ENCODE data around the gene GCNT4.

The GCNT4 gene

GRCh38 chr5:75054134-75054930 lies 2.0 kb upstream of the GCNT4 start:
- Histone ChIP-seq H3K36me3 (replicated peaks; ENCODE audit: insufficient read depth, low read length) (no peaks in the 10 kb centered on the region), H3K9ac (ENCODE audit: low read length) (no peak overlapping the region), H2AFZ (ENCODE audit: low read length) (peak overlapping the region; percentile 67; the same call in 1 of the 2 replicates), H3K79me2 (ENCODE audit: low read length) (no peaks in the 10 kb centered on the region), H3K4me2 (ENCODE audit: low read depth, low read length) (peak overlapping the region; percentile 77), H3F3A (ENCODE audit: insufficient read depth, low read length) (peaks cover 1% of the 10 kb centered on the region), H3K4me1 (ENCODE audit: low read length) (peaks cover 7% of the 10 kb centered on the region), H4K20me1 (ENCODE audit: insufficient read depth, low read length) (no peaks in the 10 kb centered on the region), H3K9me2 (replicated peaks; ENCODE audit: insufficient read depth, low read length) (no peaks in the 10 kb centered on the region), H3K9me3 (replicated peaks; ENCODE audit: insufficient read depth, low read length) (no peaks in the 10 kb centered on the region), H3K27me3 (replicated peaks; ENCODE audit: insufficient read depth, low read length) (no peaks in the 10 kb centered on the region), H3K27ac (ENCODE audit: low read length) (no peak overlapping the region), H3K4me3 (ENCODE audit: low read length) (peak overlapping the region; percentile 72)
- DNase-seq, result no peak
- TF ChIP-seq EZH2phosphoT487 (IDR thresholded peaks at IDR 0.05; ENCODE audit: low read length) (no peak), CTCF (IDR thresholded peaks at IDR 0.05; ENCODE audit: low read length) (no peak), EZH2 (optimal IDR thresholded peaks at IDR 0.05; ENCODE audit: low read depth, low read length) (no peak)

GRCh38 chr5:75053304-75054133 lies 1.2 kb upstream of the GCNT4 start:
- peak overlapping the region; percentile 67 for H2AFZ ChIP-seq (ENCODE audit: low read length)

GRCh38 chr5:75053054-75053303 lies 621 bp upstream of the GCNT4 start:
- Histone ChIP-seq H2AFZ (ENCODE audit: low read length) (no peak overlapping the region), H3K9me2 (replicated peaks; ENCODE audit: insufficient read depth, low read length) (no peaks in the 10 kb centered on the region), H3K79me2 (ENCODE audit: low read length) (no peaks in the 10 kb centered on the region), H3F3A (ENCODE audit: insufficient read depth, low read length) (peaks cover 15% of the 10 kb centered on the region), H3K27me3 (replicated peaks; ENCODE audit: insufficient read depth, low read length) (no peaks in the 10 kb centered on the region), H3K9ac (ENCODE audit: low read length) (no peak overlapping the region), H3K4me2 (ENCODE audit: low read depth, low read length) (peak overlapping the region; percentile 77), H3K4me1 (ENCODE audit: low read length) (peaks cover 14% of the 10 kb centered on the region), H3K4me3 (ENCODE audit: low read length) (peak overlapping the region; percentile 72), H4K20me1 (ENCODE audit: insufficient read depth, low read length) (no peaks in the 10 kb centered on the region), H3K36me3 (replicated peaks; ENCODE audit: insufficient read depth, low read length) (no peaks in the 10 kb centered on the region), H3K27ac (ENCODE audit: low read length) (no peak overlapping the region), H3K9me3 (replicated peaks; ENCODE audit: insufficient read depth, low read length) (no peaks in the 10 kb centered on the region)
- TF ChIP-seq EZH2 (optimal IDR thresholded peaks at IDR 0.05; ENCODE audit: low read depth, low read length), result no peak
- TF ChIP-seq CTCF (IDR thresholded peaks at IDR 0.05; ENCODE audit: low read length), result no peak
- no peak for TF ChIP-seq EZH2phosphoT487 (IDR thresholded peaks at IDR 0.05; ENCODE audit: low read length)
- no peak for DNase-seq

More at GRCh38 chr5:75053304-75054133, 1.2 kb upstream of the GCNT4 start:
- Histone ChIP-seq H3K9me2 (replicated peaks; ENCODE audit: insufficient read depth, low read length) (no peaks in the 10 kb centered on the region), H3K27me3 (replicated peaks; ENCODE audit: insufficient read depth, low read length) (no peaks in the 10 kb centered on the region), H4K20me1 (ENCODE audit: insufficient read depth, low read length) (no peaks in the 10 kb centered on the region), H3K9me3 (replicated peaks; ENCODE audit: insufficient read depth, low read length) (no peaks in the 10 kb centered on the region), H3K4me2 (ENCODE audit: low read depth, low read length) (peak overlapping the region; percentile 77), H3K9ac (ENCODE audit: low read length) (peak overlapping the region; percentile 3; the same call in 1 of the 2 replicates), H3K4me3 (ENCODE audit: low read length) (peak overlapping the region; percentile 72), H3K27ac (ENCODE audit: low read length) (no peak overlapping the region), H3F3A (ENCODE audit: insufficient read depth, low read length) (peaks cover 10% of the 10 kb centered on the region), H3K4me1 (ENCODE audit: low read length) (peaks cover 12% of the 10 kb centered on the region), H3K79me2 (ENCODE audit: low read length) (no peaks in the 10 kb centered on the region), H3K36me3 (replicated peaks; ENCODE audit: insufficient read depth, low read length) (no peaks in the 10 kb centered on the region)
- peak; percentile 41 for DNase-seq
- TF ChIP-seq EZH2 (optimal IDR thresholded peaks at IDR 0.05; ENCODE audit: low read depth, low read length) (no peak), EZH2phosphoT487 (IDR thresholded peaks at IDR 0.05; ENCODE audit: low read length) (no peak), CTCF (IDR thresholded peaks at IDR 0.05; ENCODE audit: low read length) (no peak)

Data from MM.1S (cell line).